ENCODE measurements around the gene NDUFS6. TPM values are rescaled to one million over a fixed set of nuclear protein-coding genes. Genes with fewer than 3 reads are reported as not detected.

The NDUFS6 gene
- total and polyA plus RNA-seq, 7 experiments from 2014 or later, result 14.2 to 61.7 (median 17.5) TPM

GRCh38 chr5:1755321-1755949, 45.8 kb upstream of the NDUFS6 start:
- peaks cover 0 to 7% (median 0%) of the 10 kb centered on the region in 5 donors for H3K36me3 Mint-ChIP-seq
- H3K27ac Mint-ChIP-seq, result no peak overlapping the region
- H3K27me3 Mint-ChIP-seq, result peaks cover 0 to 17% (median 8%) of the 10 kb centered on the region in 5 donors
- intact Hi-C loops (cut with micrococcal nuclease), result no loop called here
- Histone ChIP-seq H3K36me3 (ENCODE audit: control insufficient read depth in 2 of 3, insufficient read depth in 3 of 3, low read length in 3 of 3) (no peaks in the 10 kb centered on the region), H3K9me3 (ENCODE audit: control insufficient read depth in 2 of 3, low read length in 3 of 3) (peaks cover 0 to 6% (median 0%) of the 10 kb centered on the region in 3 experiments), H3K27ac (ENCODE audit: low read depth, low read length) (no peak overlapping the region), H3K4me1 (ENCODE audit: control insufficient read depth in 2 of 2, insufficient read depth in 2 of 2, low read length in 2 of 2) (no peaks in the 10 kb centered on the region), H3K27me3 (ENCODE audit: control insufficient read depth in 2 of 2, insufficient read depth in 2 of 2, low read length in 2 of 2) (no peaks in the 10 kb centered on the region), H3K4me3 (ENCODE audit: low read length) (no peak overlapping the region)
- no peaks in the 10 kb centered on the region for H3K4me1 Mint-ChIP-seq
- no peak for DNase-seq
- peaks cover 0 to 18% (median 8%) of the 10 kb centered on the region in 11 donors for H3K9me3 Mint-ChIP-seq
- ChIA-PET CTCF (no interaction called here), POLR2A (no interaction called here)
- no peak for ATAC-seq
- no peak overlapping the region for H3K4me3 Mint-ChIP-seq

DNA sequence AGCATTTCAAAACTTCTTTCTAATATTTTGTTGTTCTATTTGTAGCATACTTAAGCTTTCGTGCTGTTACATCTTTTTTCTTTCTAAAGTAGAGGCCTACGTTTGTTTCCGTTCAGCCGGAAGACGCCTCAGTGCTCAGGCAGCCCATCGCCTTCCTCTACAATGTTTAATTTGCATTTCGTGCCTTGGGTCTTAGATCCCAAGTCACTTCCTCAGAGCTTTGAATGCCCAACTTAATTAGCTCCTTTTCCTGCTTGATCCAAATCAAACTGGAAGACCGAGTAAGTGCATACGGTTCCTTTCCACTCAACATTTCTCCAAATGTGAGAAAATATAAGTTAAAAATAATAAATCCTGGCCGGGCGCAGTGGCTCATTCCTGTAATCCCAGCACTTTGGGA, 44.7 kb upstream of the NDUFS6 start:
- Mint-ChIP-seq H3K36me3 (peaks cover 0 to 7% (median 0%) of the 10 kb centered on the region in 5 donors), H3K4me1 (no peaks in the 10 kb centered on the region), H3K27ac (no peak overlapping the region), H3K9me3 (peaks cover 0 to 18% (median 8%) of the 10 kb centered on the region in 11 donors), H3K27me3 (peaks cover 0 to 13% (median 8%) of the 10 kb centered on the region in 5 donors), H3K4me3 (no peak overlapping the region)
- Histone ChIP-seq H3K36me3 (ENCODE audit: control insufficient read depth in 2 of 3, insufficient read depth in 3 of 3, low read length in 3 of 3) (no peaks in the 10 kb centered on the region), H3K9me3 (ENCODE audit: control insufficient read depth in 2 of 3, low read length in 3 of 3) (peaks cover 0 to 6% (median 0%) of the 10 kb centered on the region in 3 experiments), H3K4me3 (ENCODE audit: low read length) (no peak overlapping the region), H3K27me3 (ENCODE audit: control insufficient read depth in 2 of 2, insufficient read depth in 2 of 2, low read length in 2 of 2) (no peaks in the 10 kb centered on the region), H3K4me1 (ENCODE audit: control insufficient read depth in 2 of 2, insufficient read depth in 2 of 2, low read length in 2 of 2) (no peaks in the 10 kb centered on the region), H3K27ac (ENCODE audit: low read depth, low read length) (no peak overlapping the region)
- no peak for ATAC-seq
- intact Hi-C loops (cut with micrococcal nuclease), result no loop called here
- ChIA-PET POLR2A (no interaction called here), CTCF (no interaction called here)
- no peak for DNase-seq

DNA sequence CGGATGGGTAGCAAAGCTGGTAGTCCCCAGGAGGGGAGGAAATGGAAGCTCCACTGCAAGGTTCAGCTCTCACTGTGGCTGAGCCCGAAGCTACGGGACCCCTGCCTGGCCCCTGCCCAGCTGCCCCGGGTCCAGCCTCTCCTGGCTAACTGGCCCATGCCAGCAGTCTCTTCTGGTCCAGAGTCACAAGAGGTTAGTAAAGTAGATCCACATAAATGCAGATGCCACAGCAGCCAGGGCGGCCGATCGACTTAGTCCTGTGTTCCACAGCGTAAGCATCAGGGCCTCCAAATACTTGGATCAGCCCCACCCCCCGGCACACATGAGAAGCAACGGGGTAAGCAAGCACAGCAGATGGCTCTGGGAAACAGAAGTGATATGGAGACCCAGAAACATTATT, 43.7 kb upstream of the NDUFS6 start:
- ATAC-seq, result no peak
- POLR2A ChIA-PET, result no interaction called here
- no peak overlapping the region for H3K4me3 Mint-ChIP-seq

DNA sequence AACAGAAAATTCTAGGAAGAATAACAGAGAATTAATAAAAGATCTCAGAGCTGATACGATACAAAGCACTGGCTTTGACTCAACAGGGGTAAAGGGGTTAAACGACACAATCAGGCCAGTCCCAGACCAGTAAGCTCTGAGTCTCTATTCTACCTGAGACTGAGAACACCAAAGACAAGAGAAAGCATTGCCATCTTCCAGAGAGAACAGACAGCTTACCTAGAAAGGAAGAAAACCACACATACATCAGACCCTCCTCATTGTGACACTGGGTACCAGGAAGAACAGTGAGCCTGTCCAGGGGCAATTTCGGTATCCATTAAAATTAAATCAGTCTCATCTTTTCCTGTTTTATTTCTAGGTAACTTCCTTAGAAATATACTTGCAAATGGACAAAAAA, 42.6 kb upstream of the NDUFS6 start:
- ChIA-PET CTCF (no interaction called here), POLR2A (no interaction called here)
- H3K27ac Mint-ChIP-seq, result no peak overlapping the region
- intact Hi-C loops (cut with micrococcal nuclease), result no loop called here
- no peak for ATAC-seq
- Histone ChIP-seq H3K4me3 (ENCODE audit: low read length) (no peak overlapping the region), H3K27me3 (ENCODE audit: control insufficient read depth in 2 of 2, insufficient read depth in 2 of 2, low read length in 2 of 2) (no peaks in the 10 kb centered on the region), H3K27ac (ENCODE audit: low read depth, low read length) (no peak overlapping the region), H3K36me3 (ENCODE audit: control insufficient read depth in 2 of 3, insufficient read depth in 3 of 3, low read length in 3 of 3) (no peaks in the 10 kb centered on the region), H3K4me1 (ENCODE audit: control insufficient read depth in 2 of 2, insufficient read depth in 2 of 2, low read length in 2 of 2) (no peaks in the 10 kb centered on the region), H3K9me3 (ENCODE audit: control insufficient read depth in 2 of 3, low read length in 3 of 3) (peaks cover 0 to 6% (median 0%) of the 10 kb centered on the region in 3 experiments)
- no peak for DNase-seq
- H3K9me3 Mint-ChIP-seq, result peaks cover 0 to 18% (median 8%) of the 10 kb centered on the region in 11 donors
- H3K27me3 Mint-ChIP-seq, result peaks cover 0 to 19% (median 14%) of the 10 kb centered on the region in 5 donors
- no peak overlapping the region for H3K4me3 Mint-ChIP-seq
- peaks cover 0 to 7% (median 0%) of the 10 kb centered on the region in 5 donors for H3K36me3 Mint-ChIP-seq
- H3K4me1 Mint-ChIP-seq, result no peaks in the 10 kb centered on the region

More for the DNA sequence above, 43.7 kb upstream of the NDUFS6 start:
- intact Hi-C loops (cut with micrococcal nuclease), result no loop called here
- Histone ChIP-seq H3K9me3 (ENCODE audit: control insufficient read depth in 2 of 3, low read length in 3 of 3) (peaks cover 0 to 6% (median 0%) of the 10 kb centered on the region in 3 experiments), H3K27me3 (ENCODE audit: control insufficient read depth in 2 of 2, insufficient read depth in 2 of 2, low read length in 2 of 2) (no peaks in the 10 kb centered on the region), H3K36me3 (ENCODE audit: control insufficient read depth in 2 of 3, insufficient read depth in 3 of 3, low read length in 3 of 3) (no peaks in the 10 kb centered on the region), H3K4me3 (ENCODE audit: low read length) (no peak overlapping the region), H3K4me1 (ENCODE audit: control insufficient read depth in 2 of 2, insufficient read depth in 2 of 2, low read length in 2 of 2) (no peaks in the 10 kb centered on the region), H3K27ac (ENCODE audit: low read depth, low read length) (no peak overlapping the region)
- Mint-ChIP-seq H3K36me3 (peaks cover 0 to 7% (median 0%) of the 10 kb centered on the region in 5 donors), H3K27ac (no peak overlapping the region), H3K9me3 (peaks cover 0 to 18% (median 8%) of the 10 kb centered on the region in 11 donors), H3K27me3 (peaks cover 0 to 13% (median 8%) of the 10 kb centered on the region in 5 donors), H3K4me1 (no peaks in the 10 kb centered on the region)
- CTCF ChIA-PET, result interaction anchor here (0.9 kb wide), 1 partner anchor 19 kb away, joined by 4 read pairs; no protein-coding TSS in a partner anchor
- DNase-seq, result peak in 1 of 9 donors; percentile 3

GRCh38 chr5:1759378-1759970, 41.7 kb upstream of the NDUFS6 start:
- POLR2A ChIA-PET, result no interaction called here
- no peaks in the 10 kb centered on the region for H3K36me3 ChIP-seq (ENCODE audit: control insufficient read depth in 2 of 3, insufficient read depth in 3 of 3, low read length in 3 of 3)
- intact Hi-C loops (cut with micrococcal nuclease), result no loop called here
- peaks cover 0 to 6% (median 0%) of the 10 kb centered on the region in 3 experiments for H3K9me3 ChIP-seq (ENCODE audit: control insufficient read depth in 2 of 3, low read length in 3 of 3)
- H3K4me1 Mint-ChIP-seq, result no peaks in the 10 kb centered on the region
- no peaks in the 10 kb centered on the region for H3K4me1 ChIP-seq (ENCODE audit: control insufficient read depth in 2 of 2, insufficient read depth in 2 of 2, low read length in 2 of 2)
- no peak overlapping the region for H3K4me3 ChIP-seq (ENCODE audit: low read length)
- no peaks in the 10 kb centered on the region for H3K27me3 ChIP-seq (ENCODE audit: control insufficient read depth in 2 of 2, insufficient read depth in 2 of 2, low read length in 2 of 2)
- no peak overlapping the region for H3K27ac Mint-ChIP-seq
- no peak overlapping the region for H3K27ac ChIP-seq (ENCODE audit: low read depth, low read length)
- ATAC-seq, result no peak
- peaks cover 0 to 18% (median 8%) of the 10 kb centered on the region in 11 donors for H3K9me3 Mint-ChIP-seq
- peaks cover 3 to 25% (median 17%) of the 10 kb centered on the region in 5 donors for H3K27me3 Mint-ChIP-seq
- CTCF ChIA-PET, result no interaction called here
- H3K4me3 Mint-ChIP-seq, result no peak overlapping the region
- peak in 1 of 9 donors; percentile 13 for DNase-seq
- H3K36me3 Mint-ChIP-seq, result peaks cover 0 to 7% (median 0%) of the 10 kb centered on the region in 5 donors

DNA sequence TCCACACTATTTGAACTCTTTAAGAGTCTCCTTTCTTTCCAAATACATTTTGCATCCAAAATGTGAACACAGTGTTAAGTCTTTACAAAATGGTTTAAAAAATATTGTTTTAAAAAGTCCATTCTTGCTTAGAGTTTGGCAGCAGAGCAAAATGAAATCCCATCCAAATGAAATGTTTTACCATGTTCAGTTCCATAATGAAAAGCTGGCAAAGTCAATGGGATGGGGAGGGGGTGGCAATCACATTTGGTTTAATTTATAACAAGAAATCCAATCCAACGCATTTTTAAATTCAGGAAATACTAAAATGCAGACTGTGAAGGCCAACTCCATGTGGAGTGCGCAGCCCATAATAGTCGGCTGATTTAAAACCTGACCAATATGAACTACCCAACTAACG, 41.0 kb upstream of the NDUFS6 start:
- ATAC-seq (no peak), DNase-seq (no peak)
- ChIA-PET CTCF (no interaction called here), POLR2A (no interaction called here)
- Histone ChIP-seq H3K4me3 (ENCODE audit: low read length) (no peak overlapping the region), H3K27me3 (ENCODE audit: control insufficient read depth in 2 of 2, insufficient read depth in 2 of 2, low read length in 2 of 2) (no peaks in the 10 kb centered on the region), H3K9me3 (ENCODE audit: control insufficient read depth in 2 of 3, low read length in 3 of 3) (peaks cover 0 to 6% (median 0%) of the 10 kb centered on the region in 3 experiments), H3K4me1 (ENCODE audit: control insufficient read depth in 2 of 2, insufficient read depth in 2 of 2, low read length in 2 of 2) (no peaks in the 10 kb centered on the region), H3K36me3 (ENCODE audit: control insufficient read depth in 2 of 3, insufficient read depth in 3 of 3, low read length in 3 of 3) (no peaks in the 10 kb centered on the region), H3K27ac (ENCODE audit: low read depth, low read length) (no peak overlapping the region)
- Mint-ChIP-seq H3K27me3 (peaks cover 6 to 31% (median 17%) of the 10 kb centered on the region in 5 donors), H3K36me3 (peaks cover 0 to 7% (median 0%) of the 10 kb centered on the region in 5 donors), H3K27ac (no peak overlapping the region), H3K4me1 (no peaks in the 10 kb centered on the region), H3K9me3 (peaks cover 0 to 18% (median 7%) of the 10 kb centered on the region in 11 donors), H3K4me3 (no peak overlapping the region)
- intact Hi-C loops (cut with micrococcal nuclease), result no loop called here

Measured in naive thymus-derived CD4-positive, alpha-beta T cell (primary cell).